ENCODE results near the gene CPEB3.
"Not testable (repeated sequence)": the region's sequence is repeated elsewhere in the genome, so short reads cannot be mapped to it uniquely, and the experiment has no call there.

CPEB3 gene

DNA sequence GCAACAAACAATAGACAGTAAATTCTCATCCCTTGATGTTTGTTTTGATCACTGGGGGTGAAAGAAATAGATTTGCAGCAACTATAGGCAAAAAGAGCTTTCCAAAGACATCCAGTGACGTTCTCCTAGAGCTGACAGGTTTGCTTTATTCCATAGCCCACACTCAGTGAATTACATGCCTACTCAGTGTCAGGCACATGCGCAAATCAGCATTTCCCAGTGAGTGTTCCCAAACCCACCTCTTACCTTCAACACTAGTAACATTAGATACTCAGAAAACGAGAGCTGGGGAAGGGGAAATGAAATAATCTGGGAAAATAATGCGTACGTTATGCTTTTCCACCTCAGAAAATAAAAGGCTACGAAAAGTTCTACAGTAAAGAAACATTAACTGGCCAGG lies 144.1 kb downstream of the CPEB3 start:
- no peak for DNase-seq (ENCODE audit: low read depth in 1 of 2, low spot score in 1 of 2)

DNA sequence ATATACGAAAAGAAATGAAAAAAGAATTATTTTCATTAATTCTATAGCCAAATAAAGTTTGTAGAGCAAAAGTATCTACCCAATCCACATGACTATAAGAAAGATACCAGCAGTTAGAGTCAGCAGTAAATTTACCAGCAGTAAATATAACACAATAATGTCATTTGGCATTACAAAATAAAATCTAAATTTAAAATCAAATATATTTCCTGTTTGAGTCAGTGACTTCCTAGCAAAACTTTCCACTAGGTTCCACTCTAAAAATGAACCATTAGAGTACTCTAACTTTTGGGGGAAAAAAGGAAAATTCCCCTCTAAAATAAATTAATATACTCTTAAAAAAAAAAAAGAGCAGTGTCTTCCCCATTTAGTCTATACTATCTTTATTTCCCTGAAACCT lies 144.8 kb downstream of the CPEB3 start:
- DNase-seq (ENCODE audit: low read depth in 1 of 2, low spot score in 1 of 2) = no peak

DNA sequence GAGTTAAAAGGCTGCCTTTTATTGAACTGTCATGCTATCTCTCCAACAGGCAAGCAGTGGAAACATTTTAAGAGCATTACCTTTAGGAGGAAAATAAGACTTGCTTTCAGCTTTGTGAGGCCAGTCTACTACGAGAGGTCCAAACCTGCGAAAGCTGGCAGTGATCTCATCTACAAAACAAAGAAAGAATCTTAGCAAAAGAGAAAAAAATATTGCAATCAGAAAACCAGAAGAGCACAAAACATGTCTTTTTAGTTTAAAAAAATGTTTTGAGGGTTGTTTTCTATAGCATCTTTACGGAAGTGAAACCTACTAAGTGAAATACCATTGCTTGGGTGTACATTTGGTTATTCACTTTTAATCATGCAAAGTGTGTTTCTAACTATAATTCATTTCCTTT lies 147.9 kb downstream of the CPEB3 start:
- no peak for DNase-seq (ENCODE audit: low read depth in 1 of 2, low spot score in 1 of 2)

GRCh38 chr10:92142512-92142911 lies 148.4 kb downstream of the CPEB3 start:
- DNase-seq (ENCODE audit: low read depth in 1 of 2, low spot score in 1 of 2) = no peak

DNA sequence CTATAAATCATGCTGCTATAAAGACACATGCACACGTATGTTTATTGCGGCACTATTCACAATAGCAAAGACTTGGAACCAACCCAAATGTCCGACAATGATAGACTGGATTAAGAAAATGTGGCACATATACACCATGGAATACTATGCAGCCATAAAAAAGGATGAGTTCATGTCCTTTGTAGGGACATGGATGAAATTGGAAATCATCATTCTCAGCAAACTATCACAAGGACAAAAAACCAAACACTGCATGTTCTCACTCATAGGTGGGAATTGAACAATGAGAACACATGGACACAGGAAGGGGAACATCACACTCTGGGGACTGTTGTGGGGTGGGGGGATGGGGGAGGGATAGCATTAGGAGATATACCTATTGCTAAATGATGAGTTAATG lies 149.7 kb downstream of the CPEB3 start:
- not testable (repeated sequence) for DNase-seq (ENCODE audit: low read depth in 1 of 2, low spot score in 1 of 2)

GRCh38 chr10:92134049-92134448 lies 156.8 kb downstream of the CPEB3 start:
- DNase-seq (ENCODE audit: low read depth in 1 of 2, low spot score in 1 of 2) = not testable (repeated sequence)

- DNase-seq (ENCODE audit: low read depth in 1 of 2, low spot score in 1 of 2) = no peak
These were observed 159.5 kb downstream of the CPEB3 start for GRCh38 chr10:92131275-92131820.

GRCh38 chr10:92130622-92131274 lies 160.1 kb downstream of the CPEB3 start:
- DNase-seq (ENCODE audit: low read depth in 1 of 2, low spot score in 1 of 2) = no peak

- DNase-seq (ENCODE audit: low read depth in 1 of 2, low spot score in 1 of 2) = no peak
These were observed 164.7 kb downstream of the CPEB3 start for GRCh38 chr10:92126100-92126650.

GRCh38 chr10:92125144-92125543 lies 165.7 kb downstream of the CPEB3 start:
- DNase-seq (ENCODE audit: low read depth in 1 of 2, low spot score in 1 of 2) = no peak

- DNase-seq (ENCODE audit: low read depth in 1 of 2, low spot score in 1 of 2) = no peak
These were observed 166.2 kb downstream of the CPEB3 start for GRCh38 chr10:92124616-92125143.

GRCh38 chr10:92124020-92124419 lies 166.9 kb downstream of the CPEB3 start:
- no peak for DNase-seq (ENCODE audit: low read depth in 1 of 2, low spot score in 1 of 2)

DNA sequence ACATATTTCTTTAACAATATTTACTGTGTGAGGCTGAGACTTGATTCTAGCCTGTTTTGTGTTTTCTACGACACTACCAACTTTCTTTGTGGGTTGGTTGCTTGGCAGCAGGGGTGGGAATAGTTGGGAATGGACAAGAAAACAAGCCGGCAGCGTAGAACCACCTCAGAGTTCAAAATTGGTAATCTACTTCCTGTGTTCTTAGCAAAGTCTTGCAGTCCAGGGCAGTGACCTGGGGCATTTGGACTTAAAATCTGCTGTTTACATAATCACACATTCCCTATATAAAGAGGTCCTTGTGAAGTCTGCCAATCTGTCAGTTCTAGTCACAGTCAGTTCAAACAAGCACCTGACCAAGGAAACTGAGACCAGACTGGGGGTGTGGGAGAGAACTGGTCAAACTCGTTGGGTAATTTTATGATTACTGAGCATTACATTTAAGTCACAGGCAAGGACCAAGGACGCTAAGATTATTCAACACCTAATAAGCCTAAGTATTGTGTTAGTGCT lies 167.9 kb downstream of the CPEB3 start:
- no peak for DNase-seq (ENCODE audit: low read depth in 1 of 2, low spot score in 1 of 2)

GRCh38 chr10:92121686-92122492 lies 169.0 kb downstream of the CPEB3 start:
- no peak for DNase-seq (ENCODE audit: low read depth in 1 of 2, low spot score in 1 of 2)

DNA sequence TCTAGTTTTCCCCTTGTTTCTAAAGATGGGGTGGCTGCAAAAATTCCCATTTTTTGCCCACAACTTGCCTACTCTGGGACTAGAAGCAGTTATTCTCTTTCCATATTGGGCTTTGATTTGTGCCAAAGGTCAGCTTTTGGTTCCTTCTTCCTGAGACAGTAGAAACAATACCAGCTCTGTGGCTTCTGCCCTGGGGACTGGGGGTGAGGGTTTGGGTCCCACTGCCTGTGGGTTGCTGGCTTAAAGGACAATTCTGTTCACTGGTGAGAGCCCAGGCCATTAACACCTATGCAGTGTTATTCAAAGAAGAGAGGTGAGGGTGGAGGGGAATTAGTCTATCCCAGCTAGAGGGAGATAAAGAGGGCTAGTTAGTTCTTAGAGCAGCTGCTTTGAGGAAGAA lies 171.5 kb downstream of the CPEB3 start:
- DNase-seq (ENCODE audit: low read depth in 1 of 2, low spot score in 1 of 2) = no peak

DNA sequence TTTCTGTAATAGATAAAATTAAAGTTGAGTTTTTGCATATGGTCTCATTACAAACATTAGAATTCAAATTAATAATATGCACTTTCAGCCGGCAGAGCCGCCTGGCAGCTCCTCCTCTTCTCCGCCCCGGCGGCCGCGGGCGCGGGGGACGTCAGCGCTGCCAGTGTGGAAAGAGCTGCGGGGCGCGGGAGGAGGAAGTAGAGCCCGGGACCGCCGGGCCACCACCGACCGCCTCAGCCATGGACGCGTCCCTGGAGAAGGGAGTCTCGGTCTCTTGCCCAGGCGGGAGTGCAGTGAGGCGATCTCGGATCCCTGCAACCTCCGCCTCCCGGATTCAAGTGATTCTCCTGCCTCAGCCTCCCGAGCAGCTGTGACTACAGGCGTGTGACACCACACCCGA lies 176.0 kb downstream of the CPEB3 start:
- not testable (repeated sequence) for DNase-seq (ENCODE audit: low read depth in 1 of 2, low spot score in 1 of 2)

DNA sequence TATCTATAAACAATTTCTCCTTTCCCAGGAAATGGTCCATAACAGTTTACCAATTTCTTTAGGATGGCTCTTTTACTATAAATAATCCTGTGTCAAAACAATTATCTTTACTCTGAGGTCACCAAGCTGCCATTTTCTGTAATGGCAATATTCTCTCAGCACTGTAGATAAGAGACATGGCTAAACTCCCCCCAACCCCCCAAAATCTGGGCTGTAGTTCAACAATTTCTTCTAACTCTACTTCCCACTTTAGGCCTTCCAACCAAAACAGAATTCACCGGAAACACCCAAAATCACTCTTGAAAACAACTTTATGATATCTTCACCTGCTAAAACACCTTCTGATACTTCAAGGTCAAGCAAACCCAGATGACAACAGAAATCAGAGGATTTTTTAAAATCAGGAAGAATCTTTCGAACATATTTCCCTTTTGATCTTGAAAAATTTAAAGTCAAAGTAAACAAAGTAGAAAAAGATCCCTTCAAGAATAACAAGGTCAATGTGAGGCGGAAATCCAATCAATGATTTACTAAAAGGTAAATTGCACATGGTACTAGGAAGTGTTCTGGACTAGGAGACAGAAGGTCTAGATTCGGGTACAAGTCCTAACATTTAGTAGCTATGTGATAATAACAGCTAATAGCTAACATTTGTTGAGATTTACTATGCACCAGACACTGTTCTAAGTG lies 176.8 kb downstream of the CPEB3 start:
- DNase-seq (ENCODE audit: low read depth in 1 of 2, low spot score in 1 of 2) = no peak

- no peak for DNase-seq (ENCODE audit: low read depth in 1 of 2, low spot score in 1 of 2)
These were observed 178.4 kb downstream of the CPEB3 start for GRCh38 chr10:92112462-92112861.

DNA sequence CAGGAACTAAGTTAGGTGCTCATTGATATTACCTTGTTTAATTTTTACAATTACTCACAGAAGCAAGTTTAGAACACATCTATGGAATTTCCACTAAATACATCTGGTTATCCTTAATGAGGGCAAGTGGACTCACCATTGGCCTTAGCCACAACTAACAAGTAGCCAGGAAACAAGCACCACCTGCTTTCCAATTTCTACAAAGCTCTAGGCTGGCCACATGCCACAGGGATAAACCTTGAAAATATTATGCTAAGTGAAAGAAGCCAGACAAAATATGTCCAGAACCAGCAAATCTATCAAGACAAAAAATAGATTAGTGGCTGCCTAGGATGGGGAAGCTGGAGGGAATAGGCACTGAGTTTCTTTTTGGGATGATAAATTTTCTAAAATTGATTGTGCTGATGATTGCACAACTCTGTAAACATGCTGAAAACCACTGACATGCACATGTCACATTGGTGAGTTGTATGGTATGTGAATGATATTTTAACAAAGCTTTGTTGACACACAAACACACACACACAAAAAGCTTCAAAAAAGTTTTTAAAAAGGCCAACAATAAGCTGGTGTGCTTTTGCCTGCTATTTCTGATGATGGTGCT lies 179.4 kb downstream of the CPEB3 start:
- DNase-seq (ENCODE audit: low read depth in 1 of 2, low spot score in 1 of 2) = no peak

GRCh38 chr10:92110039-92110794 lies 180.7 kb downstream of the CPEB3 start:
- no peak for DNase-seq (ENCODE audit: low read depth in 1 of 2, low spot score in 1 of 2)
